SW480 (cell line): Measurements from ENCODE around the gene ZDHHC11B.
"Not testable (repeated sequence)": the region's sequence is repeated elsewhere in the genome, so short reads cannot be mapped to it uniquely, and the experiment has no call there.

Source experiments
- DNase-seq: peaks from one replicate; pipeline ENCODE4 v3.0.0-alpha.2; 2016; ENCODE audit warnings: low spot score

The ZDHHC11B gene

GRCh38 chr5:785181-785705, 714 bp upstream of the ZDHHC11B start:
- DNase-seq, result not testable (repeated sequence)

GRCh38 chr5:783881-784427, 575 bp downstream of the ZDHHC11B start:
- DNase-seq, result peak; percentile 35

GRCh38 chr5:783049-783802, 1.3 kb downstream of the ZDHHC11B start:
- DNase-seq, result not testable (repeated sequence)

GRCh38 chr5:782356-782755, 2.2 kb downstream of the ZDHHC11B start:
- DNase-seq, result not testable (repeated sequence)

GRCh38 chr5:780571-780970, 4.0 kb downstream of the ZDHHC11B start:
- DNase-seq, result not testable (repeated sequence)

GRCh38 chr5:778967-779366, 5.6 kb downstream of the ZDHHC11B start:
- DNase-seq, result not testable (repeated sequence)

GRCh38 chr5:778421-778820, 6.1 kb downstream of the ZDHHC11B start:
- not testable (repeated sequence) for DNase-seq

GRCh38 chr5:777756-778161, 6.8 kb downstream of the ZDHHC11B start:
- DNase-seq, result no peak

- DNase-seq, result no peak
These were observed 7.4 kb downstream of the ZDHHC11B start for GRCh38 chr5:776862-777711.

GRCh38 chr5:775961-776861, 8.3 kb downstream of the ZDHHC11B start:
- DNase-seq, result no peak

- DNase-seq, result not testable (repeated sequence)
These were observed 9.0 kb downstream of the ZDHHC11B start for GRCh38 chr5:775595-775960.

GRCh38 chr5:774854-775505, 9.5 kb downstream of the ZDHHC11B start:
- not testable (repeated sequence) for DNase-seq

- DNase-seq, result not testable (repeated sequence)
These were observed 10.2 kb downstream of the ZDHHC11B start for GRCh38 chr5:774304-774703.

GRCh38 chr5:773517-774264, 10.8 kb downstream of the ZDHHC11B start:
- DNase-seq, result no peak

- DNase-seq, result not testable (repeated sequence)
These were observed 11.6 kb downstream of the ZDHHC11B start for GRCh38 chr5:772931-773330.

- not testable (repeated sequence) for DNase-seq
These were observed 12.0 kb downstream of the ZDHHC11B start for GRCh38 chr5:772547-772890.

GRCh38 chr5:771841-772546, 12.5 kb downstream of the ZDHHC11B start:
- DNase-seq, result not testable (repeated sequence)

- not testable (repeated sequence) for DNase-seq
These were observed 13.3 kb downstream of the ZDHHC11B start for GRCh38 chr5:771087-771781.

- DNase-seq, result not testable (repeated sequence)
These were observed 13.9 kb downstream of the ZDHHC11B start for GRCh38 chr5:770585-770984.
